GM23338 (cell line): ENCODE results near the gene DDX41. TPM values are rescaled to one million over a fixed set of nuclear protein-coding genes. Genes with fewer than 3 reads are reported as not detected.

ENCODE experiments used
- ATAC-seq: fragments of 200-7000 bp; cut with Tn5 transposase; 3 replicates; pipeline ENCODE4 v1.9.1; 2020
- DNase-seq: peaks from one replicate; pipeline ENCODE4 v3.0.0-alpha.2; 2015; ENCODE audit warnings: low spot score
- H2AFZ ChIP-seq: fragments of 200-600 bp; sonication (generic); 2 replicates; pipeline ENCODE4 v1.8.0; 2016; ENCODE audit warnings: antibody characterized with exemption, mild to moderate bottlenecking, moderate library complexity
- H3F3A ChIP-seq: fragments of 200-600 bp; sonication (generic); replicated peaks from 2 replicates; pipeline ENCODE4 v1.8.0; 2017; ENCODE audit warnings: antibody characterized with exemption, mixed run types, low read depth
- H3K27ac ChIP-seq: fragments of 200-600 bp; sonication (generic); 2 replicates; pipeline ENCODE4 v1.6.1; 2016; ENCODE audit warnings: low read depth
- H3K27me3 ChIP-seq: fragments of 200-600 bp; sonication (generic); 2 replicates; pipeline ENCODE4 v1.8.0; 2016; ENCODE audit warnings: mild to moderate bottlenecking, mixed run types, moderate library complexity; ENCODE audit not compliant: insufficient read depth
- H3K36me3 ChIP-seq: fragments of 200-600 bp; sonication (generic); 2 replicates; pipeline ENCODE4 v1.8.0; 2016; ENCODE audit warnings: mild to moderate bottlenecking; ENCODE audit not compliant: insufficient read depth
- H3K4me1 ChIP-seq: fragments of 200-600 bp; sonication (generic); 2 replicates; pipeline ENCODE4 v1.8.0; 2016; ENCODE audit warnings: mild to moderate bottlenecking, moderate library complexity; ENCODE audit not compliant: insufficient read depth
- H3K4me2 ChIP-seq: fragments of 200-600 bp; sonication (generic); 2 replicates; pipeline ENCODE4 v1.7.1; 2017; ENCODE audit warnings: mixed run types
- H3K4me3 ChIP-seq: fragments of 200-600 bp; sonication (generic); 2 replicates; pipeline ENCODE4 v1.6.1; 2016; ENCODE audit warnings: mixed run types
- H3K79me2 ChIP-seq: fragments of 200-600 bp; sonication (generic); replicated peaks from 2 replicates; pipeline ENCODE4 v1.8.0; 2017; ENCODE audit warnings: mild to moderate bottlenecking; ENCODE audit not compliant: insufficient read depth
- H3K9me2 ChIP-seq: fragments of 200-600 bp; sonication (generic); 2 replicates; pipeline ENCODE4 v1.8.0; 2017; ENCODE audit not compliant: insufficient read depth
- H4K20me1 ChIP-seq: fragments of 200-600 bp; sonication (generic); replicated peaks from 2 replicates; pipeline ENCODE4 v1.8.0; 2017; ENCODE audit warnings: mild to moderate bottlenecking; ENCODE audit not compliant: insufficient read depth
- H3K27ac Mint-ChIP-seq: 2 replicates; pipeline ENCODE4 v1.8.0; 2020; ENCODE audit warnings: inconsistent platforms, mild to moderate bottlenecking, moderate library complexity, mixed read lengths
- H3K27me3 Mint-ChIP-seq: 3 replicates; pipeline ENCODE4 v1.8.0; 2022; ENCODE audit warnings: low read depth, mild to moderate bottlenecking, moderate library complexity, mixed read lengths, inconsistent platforms; ENCODE audit not compliant: insufficient read depth, poor library complexity
- H3K36me3 Mint-ChIP-seq: 3 replicates; pipeline ENCODE4 v1.8.0; 2021; ENCODE audit warnings: low read depth, mild to moderate bottlenecking, inconsistent platforms, moderate library complexity, mixed read lengths
- H3K4me1 Mint-ChIP-seq: 3 replicates; pipeline ENCODE4 v1.8.0; 2020; ENCODE audit warnings: mild to moderate bottlenecking, inconsistent platforms, mixed read lengths
- H3K4me3 Mint-ChIP-seq: 3 replicates; pipeline ENCODE4 v1.8.0; 2021; ENCODE audit warnings: moderate library complexity, mild to moderate bottlenecking, inconsistent platforms, mixed read lengths
- H3K9me3 Mint-ChIP-seq: 3 replicates; pipeline ENCODE4 v1.8.0; 2020; ENCODE audit warnings: moderate library complexity, mild to moderate bottlenecking, inconsistent platforms, mixed read lengths
- CREB1 ChIP-seq: fragments of 250-450 bp; sonication (Bioruptor Pico); IDR thresholded peaks from 2 replicates; pipeline ENCODE4 v1.5.0; 2020; ENCODE audit warnings: low read depth, mild to moderate bottlenecking, moderate library complexity
- CTCF ChIP-seq, 2 experiments: fragments of 200-600 bp in 1 of 2; sonication (generic) in 1 of 2; conservative IDR thresholded peaks; 2 replicates each; pipeline versions ENCODE4 v1.5.1 to v1.6.1; 2016 to 2017; ENCODE audit warnings: antibody characterized with exemption in 2 of 2, low read depth in 2 of 2, mild to moderate bottlenecking in 2 of 2, moderate library complexity in 1 of 2
- EZH2 ChIP-seq: fragments of 200-600 bp; sonication (generic); IDR thresholded peaks from one replicate; pipeline ENCODE4 v1.8.0; 2017; ENCODE audit warnings: antibody characterized with exemption, mild to moderate bottlenecking, low read depth; ENCODE audit not compliant: unreplicated experiment
- EZH2phosphoT487 ChIP-seq: fragments of 200-600 bp; sonication (generic); IDR thresholded peaks from one replicate; pipeline ENCODE4 v1.8.1; 2018; ENCODE audit warnings: antibody characterized with exemption; ENCODE audit not compliant: unreplicated experiment
- JUNB ChIP-seq: IDR thresholded peaks from one replicate; pipeline ENCODE4 v1.6.1; 2016; ENCODE audit warnings: antibody characterized with exemption; ENCODE audit not compliant: unreplicated experiment
- NANOG ChIP-seq: IDR thresholded peaks from 2 replicates; pipeline ENCODE4 v1.6.1; 2016; ENCODE audit warnings: antibody characterized with exemption, borderline replicate concordance
- POLR2AphosphoS5 ChIP-seq: IDR thresholded peaks from 2 replicates; pipeline ENCODE4 v1.6.1; 2016; ENCODE audit warnings: antibody characterized with exemption, low read depth
- STAT1 ChIP-seq: IDR thresholded peaks from one replicate; pipeline ENCODE4 v1.6.1; 2016; ENCODE audit warnings: antibody characterized with exemption; ENCODE audit not compliant: unreplicated experiment
- ZNF114 ChIP-seq: fragments of 250-450 bp; sonication (Bioruptor Pico); IDR thresholded peaks from 2 replicates; pipeline ENCODE4 v1.5.0; 2020; ENCODE audit warnings: mild to moderate bottlenecking, moderate library complexity
- ZNF331 ChIP-seq: fragments of 250-450 bp; sonication (Bioruptor Pico); IDR thresholded peaks from 2 replicates; pipeline ENCODE4 v1.5.0; 2020; ENCODE audit warnings: low read depth, mild to moderate bottlenecking, moderate library complexity
- ZNF462 ChIP-seq: fragments of 250-450 bp; sonication (Bioruptor Pico); IDR thresholded peaks from 2 replicates; pipeline ENCODE4 v1.5.0; 2020; ENCODE audit warnings: mild to moderate bottlenecking, moderate library complexity
- polyA plus RNA-seq: library from polyadenylated mRNA; unstranded; fragments of >200 nt; fragmentation: Nextera tagmentation; extraction: Ambion mirVana; gene quantifications from 2 replicates; pipeline ENCODE4 v1.2.1, GENCODE V29; 2016
- total RNA-seq: library from RNA; depleted of rRNA; stranded (reverse); fragments of >200 nt; shearing (Covaris generic); gene quantifications from 2 replicates; pipeline ENCODE4 v1.2.3, GENCODE V29; 2014
- TF ChIP-seq, protein P1 (sequence below): IDR thresholded peaks from one replicate; pipeline ENCODE4 v1.6.1; 2018; ENCODE audit warnings: antibody characterized with exemption; ENCODE audit not compliant: unreplicated experiment
- TF ChIP-seq, protein P2 (sequence below): IDR thresholded peaks from 2 replicates; pipeline ENCODE4 v1.6.1; 2016; ENCODE audit warnings: antibody characterized with exemption

DDX41 gene
- total and polyA plus RNA-seq, 2 experiments from 2014 or later: 67.1 to 139 TPM

- H3K9me2 ChIP-seq: no peaks in the 10 kb centered on the region
- peaks cover 14% of the 10 kb centered on the region for H3K36me3 ChIP-seq
- Mint-ChIP-seq H3K4me1 (peaks cover 5% of the 10 kb centered on the region), H3K27me3 (peaks cover 31% of the 10 kb centered on the region), H3K27ac (no peak overlapping the region), H3K36me3 (peaks cover 80% of the 10 kb centered on the region), H3K4me3 (no peak overlapping the region), H3K9me3 (peaks cover 2% of the 10 kb centered on the region; the same call in 1 of the 3 replicates)
- H3K4me2 ChIP-seq: no peak overlapping the region
- H2AFZ ChIP-seq: no peak overlapping the region
- TF ChIP-seq STAT1 (no peak), CREB1 (CRISPR knock-in tag) (no peak), ZNF114 (CRISPR knock-in tag) (no peak), NANOG (no peak), ZNF331 (CRISPR knock-in tag) (no peak), EZH2phosphoT487 (no peak), EZH2 (no peak), ZNF462 (CRISPR knock-in tag) (no peak), JUNB (no peak), CTCF (conservative IDR thresholded peaks at IDR 0.05; ENCODE audit: low read depth in 2 of 2) (no peak), POLR2AphosphoS5 (no peak)
- TF ChIP-seq, protein P1, sequence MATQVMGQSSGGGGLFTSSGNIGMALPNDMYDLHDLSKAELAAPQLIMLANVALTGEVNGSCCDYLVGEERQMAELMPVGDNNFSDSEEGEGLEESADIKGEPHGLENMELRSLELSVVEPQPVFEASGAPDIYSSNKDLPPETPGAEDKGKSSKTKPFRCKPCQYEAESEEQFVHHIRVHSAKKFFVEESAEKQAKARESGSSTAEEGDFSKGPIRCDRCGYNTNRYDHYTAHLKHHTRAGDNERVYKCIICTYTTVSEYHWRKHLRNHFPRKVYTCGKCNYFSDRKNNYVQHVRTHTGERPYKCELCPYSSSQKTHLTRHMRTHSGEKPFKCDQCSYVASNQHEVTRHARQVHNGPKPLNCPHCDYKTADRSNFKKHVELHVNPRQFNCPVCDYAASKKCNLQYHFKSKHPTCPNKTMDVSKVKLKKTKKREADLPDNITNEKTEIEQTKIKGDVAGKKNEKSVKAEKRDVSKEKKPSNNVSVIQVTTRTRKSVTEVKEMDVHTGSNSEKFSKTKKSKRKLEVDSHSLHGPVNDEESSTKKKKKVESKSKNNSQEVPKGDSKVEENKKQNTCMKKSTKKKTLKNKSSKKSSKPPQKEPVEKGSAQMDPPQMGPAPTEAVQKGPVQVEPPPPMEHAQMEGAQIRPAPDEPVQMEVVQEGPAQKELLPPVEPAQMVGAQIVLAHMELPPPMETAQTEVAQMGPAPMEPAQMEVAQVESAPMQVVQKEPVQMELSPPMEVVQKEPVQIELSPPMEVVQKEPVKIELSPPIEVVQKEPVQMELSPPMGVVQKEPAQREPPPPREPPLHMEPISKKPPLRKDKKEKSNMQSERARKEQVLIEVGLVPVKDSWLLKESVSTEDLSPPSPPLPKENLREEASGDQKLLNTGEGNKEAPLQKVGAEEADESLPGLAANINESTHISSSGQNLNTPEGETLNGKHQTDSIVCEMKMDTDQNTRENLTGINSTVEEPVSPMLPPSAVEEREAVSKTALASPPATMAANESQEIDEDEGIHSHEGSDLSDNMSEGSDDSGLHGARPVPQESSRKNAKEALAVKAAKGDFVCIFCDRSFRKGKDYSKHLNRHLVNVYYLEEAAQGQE: no peak
- TF ChIP-seq, protein P2, sequence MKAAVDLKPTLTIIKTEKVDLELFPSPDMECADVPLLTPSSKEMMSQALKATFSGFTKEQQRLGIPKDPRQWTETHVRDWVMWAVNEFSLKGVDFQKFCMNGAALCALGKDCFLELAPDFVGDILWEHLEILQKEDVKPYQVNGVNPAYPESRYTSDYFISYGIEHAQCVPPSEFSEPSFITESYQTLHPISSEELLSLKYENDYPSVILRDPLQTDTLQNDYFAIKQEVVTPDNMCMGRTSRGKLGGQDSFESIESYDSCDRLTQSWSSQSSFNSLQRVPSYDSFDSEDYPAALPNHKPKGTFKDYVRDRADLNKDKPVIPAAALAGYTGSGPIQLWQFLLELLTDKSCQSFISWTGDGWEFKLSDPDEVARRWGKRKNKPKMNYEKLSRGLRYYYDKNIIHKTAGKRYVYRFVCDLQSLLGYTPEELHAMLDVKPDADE: no peak
- H3K27me3 ChIP-seq: no peaks in the 10 kb centered on the region
- ATAC-seq (no peak), DNase-seq (no peak)
- no peak overlapping the region for H3K4me3 ChIP-seq
- peaks cover 4% of the 10 kb centered on the region; the same call in 1 of the 2 replicates for H3K4me1 ChIP-seq
- H3F3A ChIP-seq: 0 out of 2 replicates have a peak, but pooled peaks cover 5% of the 10 kb centered on the region
- no peak overlapping the region for H3K27ac ChIP-seq
- H4K20me1 ChIP-seq: no peaks in the 10 kb centered on the region; the same call in 1 of the 2 replicates
- no peaks in the 10 kb centered on the region for H3K79me2 ChIP-seq
Measured at GRCh38 chr5:177486256-177486655, 30.5 kb downstream of the DDX41 start.
